MM.1S (cell line): ENCODE measurements around the gene HLA-DRB1.

Source experiments
- DNase-seq: peaks from one replicate; pipeline ENCODE4 v3.0.0-alpha.2; 2015
- H2AFZ ChIP-seq: fragments of 300-600 bp; sonication (generic); 2 replicates; pipeline ENCODE4 v1.6.0; 2016; ENCODE audit warnings: antibody characterized with exemption, low read length
- H3F3A ChIP-seq: fragments of 300-600 bp; sonication (generic); 2 replicates; pipeline ENCODE4 v1.6.1; 2016; ENCODE audit warnings: mild to moderate bottlenecking, antibody characterized with exemption, low read length, moderate library complexity, mixed read lengths; ENCODE audit not compliant: insufficient read depth
- H3K27ac ChIP-seq: fragments of 300-600 bp; sonication (generic); 2 replicates; pipeline ENCODE4 v1.5.1; 2016; ENCODE audit warnings: mild to moderate bottlenecking, low read length
- H3K27me3 ChIP-seq: fragments of 300-600 bp; sonication (generic); replicated peaks from 2 replicates; pipeline ENCODE4 v1.6.0; 2016; ENCODE audit warnings: low read length; ENCODE audit not compliant: insufficient read depth
- H3K36me3 ChIP-seq: fragments of 300-600 bp; sonication (generic); replicated peaks from 2 replicates; pipeline ENCODE4 v1.6.1; 2016; ENCODE audit warnings: mild to moderate bottlenecking, low read length, mixed read lengths; ENCODE audit not compliant: insufficient read depth
- H3K4me1 ChIP-seq: fragments of 300-600 bp; sonication (generic); 2 replicates; pipeline ENCODE4 v1.6.1; 2016; ENCODE audit warnings: low read length, mixed read lengths
- H3K4me2 ChIP-seq: fragments of 300-600 bp; sonication (generic); 2 replicates; pipeline ENCODE4 v1.6.0; 2016; ENCODE audit warnings: low read depth, low read length
- H3K4me3 ChIP-seq: fragments of 300-600 bp; sonication (generic); 2 replicates; pipeline ENCODE4 v1.5.1; 2016; ENCODE audit warnings: low read length, mixed read lengths
- H3K79me2 ChIP-seq: fragments of 300-600 bp; sonication (generic); 2 replicates; pipeline ENCODE4 v1.6.1; 2016; ENCODE audit warnings: mixed run types, low read length, mixed read lengths
- H3K9ac ChIP-seq: fragments of 300-600 bp; sonication (generic); 2 replicates; pipeline ENCODE4 v1.6.1; 2016; ENCODE audit warnings: low read length, mixed read lengths
- H3K9me2 ChIP-seq: fragments of 300-600 bp; sonication (generic); replicated peaks from 2 replicates; pipeline ENCODE4 v1.6.1; 2016; ENCODE audit warnings: mild to moderate bottlenecking, low read length, mixed read lengths; ENCODE audit not compliant: insufficient read depth
- H3K9me3 ChIP-seq: fragments of 300-600 bp; sonication (generic); replicated peaks from 2 replicates; pipeline ENCODE4 v1.6.1; 2016; ENCODE audit warnings: mild to moderate bottlenecking, low read length, mixed read lengths; ENCODE audit not compliant: insufficient read depth
- H4K20me1 ChIP-seq: fragments of 300-600 bp; sonication (generic); 2 replicates; pipeline ENCODE4 v1.6.1; 2016; ENCODE audit warnings: mild to moderate bottlenecking, low read length, moderate library complexity, mixed read lengths; ENCODE audit not compliant: insufficient read depth
- CTCF ChIP-seq: fragments of 300-600 bp; sonication (generic); IDR thresholded peaks from 2 replicates; pipeline ENCODE4 v1.5.1; 2016; ENCODE audit warnings: antibody characterized with exemption, low read length, mixed read lengths
- EZH2 ChIP-seq: fragments of 300-600 bp; sonication (generic); optimal IDR thresholded peaks from 2 replicates; pipeline ENCODE3; 2017; ENCODE audit warnings: low read depth, mild to moderate bottlenecking, antibody characterized with exemption, low read length, mixed read lengths
- EZH2phosphoT487 ChIP-seq: fragments of 300-600 bp; sonication (generic); IDR thresholded peaks from 2 replicates; pipeline ENCODE4 v1.6.1; 2018; ENCODE audit warnings: antibody characterized with exemption, low read length

Gene HLA-DRB1

GRCh38 chr6:32589596-32590449, at the start of gene HLA-DRB1:
TSS of gene HLA-DRB1 (minus strand) at chr6:32589848. CDS start at chr6:32589742, 106 bp downstream.
- Histone ChIP-seq H3K4me2 (no peak within 1 kb of the TSS), H3K4me3 (no peak within 1 kb of the TSS), H3K27ac (no peak within 1 kb of the TSS), H3K79me2 (no peaks in the 10 kb centered on the region), H3F3A (no peaks in the 10 kb centered on the region), H3K4me1 (no peaks in the 10 kb centered on the region), H3K9me3 (no peaks in the 10 kb centered on the region), H3K9ac (no peak within 1 kb of the TSS), H2AFZ (no peak within 1 kb of the TSS), H3K27me3 (no peaks in the 10 kb centered on the region), H3K9me2 (no peaks in the 10 kb centered on the region), H4K20me1 (no peaks in the 10 kb centered on the region), H3K36me3 (no peaks in the 10 kb centered on the region)
- no peak for TF ChIP-seq CTCF
- TF ChIP-seq EZH2 = no peak
- DNase-seq = peak; percentile 26

DNA sequence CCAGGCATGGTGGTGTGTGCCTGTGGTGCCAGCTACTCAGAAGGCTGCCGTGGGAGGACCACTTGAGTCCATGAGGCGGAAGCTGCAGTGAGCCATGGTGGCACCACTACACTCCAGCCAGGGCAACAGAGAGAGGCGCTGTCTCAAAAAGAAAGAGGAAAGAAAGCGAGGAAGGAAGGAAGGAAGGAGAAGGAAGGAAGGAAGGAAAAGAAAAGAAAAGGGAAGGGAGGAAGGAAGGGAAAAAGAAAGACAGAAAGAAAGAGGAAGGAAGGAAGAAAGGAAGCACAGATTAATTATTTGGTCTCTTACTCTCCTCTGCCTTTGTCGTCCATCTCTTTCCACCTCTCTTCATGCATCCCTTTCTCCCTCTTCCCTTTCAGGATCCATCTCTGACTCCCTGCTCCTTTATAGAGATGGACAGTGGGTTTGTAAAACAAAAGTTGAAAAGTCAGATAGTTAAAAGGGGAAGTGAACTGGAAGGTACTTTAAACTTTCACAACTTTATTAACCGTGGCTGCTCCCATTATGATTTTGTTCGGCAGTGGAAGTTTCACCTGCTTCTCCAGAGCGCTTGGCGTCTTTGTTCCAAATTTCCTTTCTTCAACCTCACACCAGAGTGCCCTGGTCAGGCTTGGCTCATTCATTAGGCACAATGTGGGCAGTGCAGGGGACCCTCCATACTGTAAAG, 49.0 kb upstream of the HLA-DRB1 start:
- no peak for TF ChIP-seq EZH2phosphoT487
- no peak for TF ChIP-seq CTCF
- TF ChIP-seq EZH2 = no peak
- Histone ChIP-seq H3K4me3 (no peak overlapping the region), H3K4me2 (no peak overlapping the region), H4K20me1 (no peaks in the 10 kb centered on the region), H3K79me2 (no peaks in the 10 kb centered on the region), H3K9me3 (no peaks in the 10 kb centered on the region), H3K27ac (no peak overlapping the region), H3K9me2 (no peaks in the 10 kb centered on the region), H3K4me1 (no peaks in the 10 kb centered on the region), H3K27me3 (no peaks in the 10 kb centered on the region), H3K36me3 (no peaks in the 10 kb centered on the region), H3F3A (no peaks in the 10 kb centered on the region), H3K9ac (no peak overlapping the region), H2AFZ (no peak overlapping the region)
- no peak for DNase-seq

- H3K9me3 ChIP-seq = no peaks in the 10 kb centered on the region
- no peaks in the 10 kb centered on the region for H3K27me3 ChIP-seq
- no peaks in the 10 kb centered on the region for H4K20me1 ChIP-seq
- no peak overlapping the region for H3K9ac ChIP-seq
- no peaks in the 10 kb centered on the region for H3K4me1 ChIP-seq
- no peaks in the 10 kb centered on the region for H3K79me2 ChIP-seq
- H3K4me3 ChIP-seq = no peak overlapping the region
- DNase-seq = no peak
- H3K27ac ChIP-seq = no peak overlapping the region
- H3K4me2 ChIP-seq = no peak overlapping the region
- H3F3A ChIP-seq = no peaks in the 10 kb centered on the region
- H3K36me3 ChIP-seq = no peaks in the 10 kb centered on the region
- H3K9me2 ChIP-seq = no peaks in the 10 kb centered on the region
- TF ChIP-seq CTCF (no peak), EZH2 (no peak), EZH2phosphoT487 (no peak)
- no peak overlapping the region for H2AFZ ChIP-seq
Observed at GRCh38 chr6:32637883-32638282, 48.2 kb upstream of the HLA-DRB1 start.
